HepG2 (cell line): ENCODE measurements around the gene KLK14. TPM values are rescaled to one million over a fixed set of nuclear protein-coding genes. Genes with fewer than 3 reads are reported as not detected.

Experiments used
- CHD2 ChIP-seq: IDR thresholded peaks from 2 replicates; pipeline ENCODE4 v1.6.1; 2011; ENCODE audit warnings: low read depth, low read length, improper control_type of control experiment
- E2F1 ChIP-seq: sonication (generic); formaldehyde crosslinking; IDR thresholded peaks from 2 replicates; pipeline ENCODE4 v1.5.0; 2020; ENCODE audit warnings: missing genetic modification reagents
- E2F2 ChIP-seq: sonication (generic); formaldehyde crosslinking; IDR thresholded peaks from 2 replicates; pipeline ENCODE4 v1.4.0; 2020; ENCODE audit warnings: missing genetic modification reagents, borderline replicate concordance
- ERF ChIP-seq: IDR thresholded peaks from 2 replicates; pipeline ENCODE4 v1.6.1; 2018; ENCODE audit warnings: missing biosample characterization, missing genetic modification reagents
- FOXA3 ChIP-seq: IDR thresholded peaks from 2 replicates; pipeline ENCODE4 v1.6.1; 2016; ENCODE audit warnings: missing genetic modification reagents, missing compliant biosample characterization
- KLF12 ChIP-seq: sonication (generic); formaldehyde crosslinking; IDR thresholded peaks from 2 replicates; pipeline ENCODE4 v1.4.0; 2020; ENCODE audit warnings: missing genetic modification reagents, borderline replicate concordance
- MEIS1 ChIP-seq: sonication (generic); formaldehyde crosslinking; IDR thresholded peaks from 2 replicates; pipeline ENCODE4 v1.9.0; 2021; ENCODE audit warnings: mild to moderate bottlenecking, missing genetic modification reagents, moderate library complexity, borderline replicate concordance
- MXD4 ChIP-seq: IDR thresholded peaks from 2 replicates; pipeline ENCODE4 v1.6.1; 2016; ENCODE audit warnings: mild to moderate bottlenecking, missing biosample characterization, missing genetic modification reagents
- PRDM10 ChIP-seq: sonication (generic); formaldehyde crosslinking; IDR thresholded peaks from 2 replicates; pipeline ENCODE4 v1.4.0; 2020; ENCODE audit warnings: low read depth, missing genetic modification reagents
- RBM22 ChIP-seq: fragments of 200-400 bp; formaldehyde crosslinking; optimal IDR thresholded peaks from 2 replicates; pipeline ENCODE3; 2017; ENCODE audit warnings: mild to moderate bottlenecking, low read length, moderate library complexity
- RBM39 ChIP-seq: fragments of 200-400 bp; formaldehyde crosslinking; IDR thresholded peaks from one replicate; pipeline ENCODE4 v1.6.1; 2018; ENCODE audit warnings: antibody characterized with exemption, mild to moderate bottlenecking, low read depth, low read length; ENCODE audit not compliant: poor library complexity, severe bottlenecking
- RFXANK ChIP-seq: IDR thresholded peaks from 2 replicates; pipeline ENCODE4 v1.6.1; 2016
- SAP130 ChIP-seq: IDR thresholded peaks from 2 replicates; pipeline ENCODE4 v1.6.1; 2016; ENCODE audit warnings: low read depth
- SOX6 ChIP-seq, 2 experiments: fragments of 450-650 bp in 1 of 2; sonication (generic) in 1 of 2; formaldehyde crosslinking in 1 of 2; IDR thresholded peaks; 2 replicates each; pipeline versions ENCODE4 v1.4.0 to v1.6.1; 2017 to 2020; ENCODE audit warnings: antibody characterized with exemption in 1 of 2, mild to moderate bottlenecking in 1 of 2, missing genetic modification reagents in 1 of 2
- TCF7L2 ChIP-seq: IDR thresholded peaks from 2 replicates; pipeline ENCODE4 v1.6.1; 2011; ENCODE audit warnings: mild to moderate bottlenecking, low read depth, low read length, moderate library complexity
- ZBTB14 ChIP-seq: sonication (generic); formaldehyde crosslinking; IDR thresholded peaks from 2 replicates; pipeline ENCODE4 v1.4.0; 2020; ENCODE audit warnings: missing genetic modification reagents
- ZNF124 ChIP-seq: sonication (generic); formaldehyde crosslinking; IDR thresholded peaks from 2 replicates; pipeline ENCODE4 v1.4.0; 2020; ENCODE audit warnings: missing genetic modification reagents
- ZNF446 ChIP-seq: sonication (generic); formaldehyde crosslinking; IDR thresholded peaks from 2 replicates; pipeline ENCODE4 v1.5.0; 2020; ENCODE audit warnings: mild to moderate bottlenecking, missing genetic modification reagents
- ZNF615 ChIP-seq: sonication (generic); formaldehyde crosslinking; IDR thresholded peaks from 2 replicates; pipeline ENCODE4 v1.5.0; 2020; ENCODE audit warnings: mild to moderate bottlenecking, missing genetic modification reagents, borderline replicate concordance
- ZNF709 ChIP-seq: sonication (generic); formaldehyde crosslinking; IDR thresholded peaks from 2 replicates; pipeline ENCODE4 v1.5.0; 2020; ENCODE audit warnings: mild to moderate bottlenecking, missing genetic modification reagents
- ZNF839 ChIP-seq: sonication (generic); formaldehyde crosslinking; IDR thresholded peaks from 2 replicates; pipeline ENCODE4 v1.4.0; 2020; ENCODE audit warnings: missing genetic modification reagents, mild to moderate bottlenecking, borderline replicate concordance
- ZNF883 ChIP-seq: sonication (generic); formaldehyde crosslinking; IDR thresholded peaks from 2 replicates; pipeline ENCODE4 v1.5.1; 2020; ENCODE audit warnings: mild to moderate bottlenecking, missing genetic modification reagents; ENCODE audit errors: not compliant biosample characterization
- polyA plus RNA-seq, 8 experiments: library from polyadenylated mRNA; depleted of rRNA in 3 of 8; stranded (reverse) in 7 of 8; unstranded in 1 of 8; fragments of >200 nt; fragmentation: Illumina TruSeq in 4 of 8; extraction: Trizol in 4 of 8; gene quantifications; 2 replicates each; pipeline versions ENCODE4 v1.2.1 to v1.2.3, GENCODE V29; 2011 to 2016; ENCODE audit warnings: low read depth in 4 of 8, missing spikeins in 1 of 8, mixed read lengths in 1 of 8; ENCODE audit not compliant: insufficient read depth in 1 of 8
- total RNA-seq, 5 experiments: library from RNA; depleted of rRNA; stranded (reverse); fragments of >200 nt; fragmentation: Illumina TruSeq; extraction: Trizol; gene quantifications; 2 replicates each; pipeline ENCODE4 v1.2.3, GENCODE V29; 2016; ENCODE audit warnings: low read depth in 1 of 5

Gene KLK14
- total and polyA plus RNA-seq, 2 of the 13 experiments (the other 11 are each of a cell fraction or from before 2014, with no cell fraction given), result not detected

- TF ChIP-seq E2F1 (CRISPR knock-in tag), result peak; percentile 41; the same call in 1 of the 2 replicates
- TF ChIP-seq SAP130, result peak; percentile 96
- TF ChIP-seq MXD4 (CRISPR knock-in tag), result peak; percentile 79
- no peak for TF ChIP-seq TCF7L2
- TF ChIP-seq RBM39, result no peak
- 0 out of 2 replicates have a peak, but pooled peaks have one; percentile 30 for TF ChIP-seq ZNF839
- peak; percentile 17; the same call in 1 of the 2 replicates for TF ChIP-seq ZBTB14 (CRISPR knock-in tag)
- no peak for TF ChIP-seq SOX6 (IDR thresholded peaks at IDR 0.05)
- peak; percentile 66 for TF ChIP-seq SOX6 (CRISPR knock-in tag; IDR thresholded peaks at IDR 0.05)
- TF ChIP-seq KLF12 (CRISPR knock-in tag), result peak; percentile 86; the same call in 1 of the 2 replicates
- peak; percentile 58 for TF ChIP-seq RBM22
- peak; percentile 31; the same call in 1 of the 2 replicates for TF ChIP-seq ZNF709 (CRISPR knock-in tag)
- peak; percentile 94 for TF ChIP-seq RFXANK (CRISPR knock-in tag)
- TF ChIP-seq CHD2, result peak; percentile 41; the same call in 1 of the 2 replicates
- peak; percentile 78 for TF ChIP-seq PRDM10 (CRISPR knock-in tag)
- 0 out of 2 replicates have a peak, but pooled peaks have one; percentile 22 for TF ChIP-seq FOXA3 (CRISPR knock-in tag)
- 0 out of 2 replicates have a peak, but pooled peaks have one; percentile 25 for TF ChIP-seq MEIS1 (CRISPR knock-in tag)
- peak; percentile 87 for TF ChIP-seq ZNF124 (CRISPR knock-in tag)
- no peak for TF ChIP-seq ZNF883 (CRISPR knock-in tag)
- 0 out of 2 replicates have a peak, but pooled peaks have one; percentile 47 for TF ChIP-seq E2F2
- TF ChIP-seq ZNF446 (CRISPR knock-in tag), result 0 out of 2 replicates have a peak, but pooled peaks have one; percentile 57
- TF ChIP-seq ZNF615, result no peak
- TF ChIP-seq ERF (CRISPR knock-in tag), result peak; percentile 57
These were observed 25.5 kb upstream of the KLK14 start, which contains the start of gene CTU1 (continued) for GRCh38 chr19:51108066-51108804.
